ENCODE results near the gene ANTXR1.
"Not testable (repeated sequence)": the region's sequence is repeated elsewhere in the genome, so short reads cannot be mapped to it uniquely, and the experiment has no call there.

Gene ANTXR1

GRCh38 chr2:69168144-69168813 lies 155.3 kb downstream of the ANTXR1 start:
- DNase-seq = no peak

GRCh38 chr2:69168950-69169654 lies 156.1 kb downstream of the ANTXR1 start:
- no peak for DNase-seq

GRCh38 chr2:69169655-69170389 lies 156.8 kb downstream of the ANTXR1 start:
- DNase-seq = peak; percentile 45

DNA sequence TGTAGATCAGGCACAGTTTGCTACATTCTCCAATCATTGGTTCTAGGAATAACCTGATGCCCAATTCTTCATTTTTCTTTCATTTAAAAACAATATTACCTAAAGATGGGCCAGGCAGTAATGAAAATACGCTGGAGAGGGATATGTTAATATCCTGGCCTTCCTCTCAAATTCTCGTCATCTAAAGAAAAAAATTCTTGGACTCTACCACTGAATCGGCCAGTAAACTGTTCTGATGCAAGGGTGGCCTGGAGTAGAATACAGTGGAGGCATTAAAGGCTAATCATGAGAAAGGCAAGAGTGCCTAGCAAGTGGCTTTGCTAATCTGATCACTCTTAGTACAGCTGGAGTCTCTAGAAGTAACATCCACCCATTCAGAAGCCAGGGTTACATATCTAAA lies 157.7 kb downstream of the ANTXR1 start:
- DNase-seq = no peak

DNA sequence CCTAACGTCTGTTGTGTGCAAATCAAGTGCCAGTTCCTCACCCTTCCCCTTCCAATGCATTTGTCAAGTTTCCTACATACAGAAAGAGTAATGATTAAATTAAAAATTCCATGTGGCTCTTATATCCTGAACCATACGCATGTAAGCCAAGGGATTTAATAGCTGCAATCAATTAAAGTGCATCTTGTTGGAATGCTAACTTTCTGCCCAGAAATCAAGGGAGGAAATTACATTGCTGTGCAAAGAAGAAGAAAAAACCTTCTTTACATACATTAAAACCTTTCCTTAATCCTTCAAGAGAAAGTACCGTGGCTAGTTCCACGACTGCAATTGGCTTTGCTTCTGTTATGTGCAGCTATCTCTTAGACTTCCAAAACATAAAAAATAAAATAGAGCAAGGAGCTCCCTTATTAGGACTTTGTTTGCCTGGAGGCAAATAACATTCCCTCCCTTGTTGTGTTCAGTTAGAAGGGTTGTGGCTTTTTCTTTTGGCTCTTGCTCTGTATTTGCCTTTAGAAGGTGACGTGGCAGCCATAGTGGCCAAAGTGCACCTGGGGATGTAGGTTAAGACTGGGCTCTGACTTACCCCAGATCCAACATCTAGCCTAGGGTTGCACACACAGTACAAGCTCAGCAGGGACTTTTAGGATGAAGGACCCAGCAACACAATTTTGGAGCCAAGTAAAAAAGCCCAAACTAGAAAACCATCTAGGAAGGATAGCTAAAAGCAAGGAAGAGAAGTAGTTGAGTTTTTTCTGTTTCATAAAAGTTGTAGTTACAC lies 158.3 kb downstream of the ANTXR1 start:
- DNase-seq = no peak

DNA sequence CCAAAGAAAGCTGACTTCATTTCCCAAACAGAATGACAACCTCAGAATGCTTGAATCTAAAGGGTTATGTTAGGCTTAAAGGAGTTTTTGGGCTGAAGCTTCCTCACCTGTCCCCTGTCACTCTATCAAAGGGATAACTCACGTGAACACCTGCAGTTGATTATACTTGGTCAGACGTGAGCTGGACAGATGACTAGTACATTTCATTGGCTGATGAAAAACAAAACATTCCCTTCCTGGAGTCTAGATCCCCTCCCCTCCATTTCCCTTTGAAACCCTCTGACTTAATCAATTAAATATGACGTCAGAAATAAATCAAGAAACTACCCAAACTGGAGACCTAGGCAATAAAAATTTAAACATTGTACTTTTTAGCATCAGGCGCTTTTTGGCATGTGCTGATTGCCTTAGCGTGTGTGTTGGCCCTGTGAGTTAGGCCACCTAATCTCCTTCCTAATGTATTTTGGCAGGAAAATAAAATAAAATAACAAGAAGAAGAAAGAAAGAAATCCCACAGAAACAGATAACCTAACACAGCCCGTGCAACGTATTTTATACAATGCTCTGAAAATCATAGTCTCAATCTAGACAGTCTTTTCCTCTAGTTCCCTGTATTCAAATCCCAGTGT lies 159.0 kb downstream of the ANTXR1 start:
- no peak for DNase-seq

DNA sequence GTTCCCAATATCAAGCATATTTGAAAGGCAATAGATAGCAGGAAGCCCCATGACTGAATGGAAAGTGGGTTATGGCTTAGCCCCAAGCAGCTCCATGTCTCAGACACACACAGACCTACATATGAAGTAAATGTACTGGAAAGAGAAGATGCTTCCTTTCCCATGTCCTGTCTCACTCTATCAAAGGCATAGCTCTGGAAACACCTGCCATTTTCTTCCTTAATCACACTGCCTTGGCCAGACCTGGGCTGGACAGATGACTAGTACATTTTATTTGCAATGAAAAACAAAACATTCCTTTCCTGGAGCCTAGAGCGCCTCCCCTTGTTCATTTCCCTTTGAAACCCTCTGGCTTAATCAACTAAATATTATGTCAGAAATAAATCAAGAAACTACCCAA lies 160.7 kb downstream of the ANTXR1 start:
- DNase-seq = no peak

DNA sequence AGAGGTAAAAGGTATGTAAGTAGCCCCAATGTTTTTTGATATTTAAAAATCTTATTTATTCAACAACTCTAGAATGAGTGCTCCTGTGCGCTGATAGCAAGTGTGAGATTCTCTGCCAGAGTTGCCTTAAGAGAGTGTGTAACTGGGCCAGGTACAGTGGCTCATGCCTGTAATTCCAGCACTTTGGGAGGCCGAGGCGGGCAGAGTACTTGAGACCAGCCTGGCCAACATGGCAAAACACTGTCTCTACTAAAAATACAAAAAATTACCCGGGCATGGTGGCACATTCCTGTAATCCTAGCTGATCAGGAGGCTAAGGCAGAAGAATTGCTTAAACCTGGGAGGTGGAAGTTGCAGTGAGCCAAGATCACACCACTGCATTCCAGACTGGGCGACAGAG lies 161.2 kb downstream of the ANTXR1 start:
- DNase-seq = not testable (repeated sequence)

- DNase-seq = no peak
Measured at GRCh38 chr2:69175790-69176715, 163.1 kb downstream of the ANTXR1 start.

DNA sequence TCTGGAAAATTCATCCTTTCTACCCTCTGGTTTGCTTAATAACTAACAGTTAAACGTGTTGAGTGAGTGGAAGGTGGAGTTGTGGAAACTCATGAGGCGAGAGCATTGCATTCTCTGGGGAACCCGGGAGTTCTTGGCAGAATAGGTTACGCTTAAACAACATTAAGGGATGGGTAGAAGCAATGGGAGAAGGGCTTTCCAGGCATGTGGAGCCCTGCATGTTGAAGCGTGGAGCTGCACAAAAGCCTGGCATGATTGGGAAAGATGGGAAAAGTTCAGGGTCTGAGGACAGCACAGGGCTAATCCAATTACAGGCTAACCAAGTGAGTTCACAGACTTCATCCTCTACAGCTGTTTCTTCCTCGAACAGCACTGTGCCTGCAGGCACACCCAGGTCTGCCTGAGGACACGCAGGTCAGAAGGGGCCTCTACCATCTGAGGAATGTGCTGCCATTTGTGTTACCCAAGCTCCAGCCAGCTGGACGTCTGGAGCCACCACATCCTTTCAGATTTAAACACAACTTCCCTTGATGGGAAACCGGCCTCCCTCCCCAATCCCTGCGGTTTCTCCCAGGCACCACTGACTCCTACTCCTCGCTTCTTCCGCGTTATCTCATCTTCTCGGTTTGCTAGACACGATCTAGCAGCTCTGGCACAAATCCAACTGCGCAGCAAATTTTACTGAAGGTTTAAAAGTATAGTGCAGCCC lies 164.2 kb downstream of the ANTXR1 start:
- peak; percentile 98 for DNase-seq

- peak; percentile 96 for DNase-seq
Measured at GRCh38 chr2:69177785-69178636, 165.0 kb downstream of the ANTXR1 start.

DNA sequence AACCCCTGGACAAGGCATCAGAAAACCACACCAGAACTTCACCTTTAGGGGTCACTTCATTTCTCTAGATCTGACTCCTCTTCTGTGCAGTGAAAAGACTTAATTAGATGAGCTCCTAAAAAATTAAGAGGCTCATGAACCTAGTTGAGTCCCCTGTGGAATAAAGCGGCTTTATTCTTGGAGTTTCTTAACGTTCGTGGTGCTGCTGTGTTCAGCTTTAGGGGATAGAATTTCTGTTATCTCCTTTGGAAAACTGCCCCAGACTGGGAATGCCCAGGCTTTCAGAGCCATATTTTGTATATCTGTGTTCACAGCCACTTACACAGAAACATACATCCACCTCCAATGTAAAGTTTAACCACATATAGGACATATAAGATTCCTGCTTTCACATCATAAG lies 165.8 kb downstream of the ANTXR1 start:
- no peak for DNase-seq

GRCh38 chr2:69180227-69180626 lies 167.2 kb downstream of the ANTXR1 start:
- DNase-seq = peak; percentile 56

DNA sequence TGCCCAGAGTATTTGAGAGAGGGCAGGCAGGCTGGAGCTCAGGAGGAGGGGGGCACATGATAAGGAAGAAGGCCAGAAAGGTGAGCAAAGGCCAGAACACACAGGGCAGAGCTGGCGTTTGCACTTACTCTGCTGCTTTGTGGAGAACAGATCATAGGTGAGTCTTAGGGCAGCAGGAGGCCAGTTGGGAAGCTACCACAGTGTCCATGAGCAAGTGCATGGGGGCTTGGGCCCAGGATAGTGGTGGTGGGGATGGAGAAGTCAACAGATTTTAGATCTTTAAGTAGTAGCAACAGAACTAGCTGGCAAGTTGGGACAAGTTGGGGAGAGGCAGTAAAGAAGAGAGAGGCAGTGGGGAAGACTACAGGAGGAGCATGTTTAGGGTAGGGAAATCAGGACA lies 168.0 kb downstream of the ANTXR1 start:
- DNase-seq = no peak

DNA sequence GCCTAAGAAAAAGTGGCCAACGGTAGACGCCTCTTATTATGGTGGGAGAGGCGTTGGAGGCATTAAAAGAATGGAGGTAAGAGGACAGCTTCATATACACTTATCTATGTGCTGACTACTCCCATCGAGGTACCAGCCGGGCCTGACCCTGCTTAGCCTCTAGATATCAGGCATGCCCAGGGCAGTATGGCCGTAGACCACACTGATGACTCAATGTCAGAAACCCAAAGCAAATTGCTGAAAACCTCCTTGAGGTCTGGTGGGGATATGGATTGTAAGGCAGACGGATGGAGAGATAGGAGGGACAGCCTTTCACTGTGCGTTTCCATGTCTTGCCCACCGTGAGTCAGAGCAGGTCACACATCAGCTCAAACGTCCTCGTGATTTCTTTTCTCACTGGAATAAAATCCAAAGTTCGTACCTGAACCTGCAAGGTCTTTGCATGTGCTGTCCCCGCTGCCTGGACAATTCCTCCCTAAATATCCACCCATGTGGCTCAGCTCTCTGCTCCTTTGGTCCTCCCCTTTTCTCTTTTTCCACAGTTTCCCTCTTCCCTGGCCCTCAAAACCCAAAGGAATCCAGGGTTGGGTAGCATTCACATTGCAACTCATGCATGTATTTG lies 168.9 kb downstream of the ANTXR1 start:
- no peak for DNase-seq

DNA sequence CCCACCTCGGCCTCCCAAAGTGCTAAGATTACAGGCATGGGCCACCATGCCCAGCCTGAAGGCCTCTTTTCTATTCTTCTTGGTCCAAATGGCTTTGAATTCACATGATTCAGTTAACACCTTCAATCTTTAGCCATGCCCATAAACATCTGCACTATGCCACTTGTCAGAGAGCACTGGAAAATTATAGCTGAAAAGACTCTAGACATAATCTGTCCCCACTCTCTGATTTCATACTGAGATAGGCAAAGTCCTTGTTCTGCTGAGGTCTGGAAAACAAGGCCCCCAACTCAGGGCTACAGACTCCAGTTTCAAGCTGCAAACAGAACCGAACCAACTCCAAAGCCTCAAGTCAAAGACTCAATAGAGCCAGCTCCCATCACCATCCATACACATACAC lies 170.7 kb downstream of the ANTXR1 start:
- DNase-seq = no peak

- DNase-seq = no peak
Measured at GRCh38 chr2:69184224-69184623, 171.2 kb downstream of the ANTXR1 start.

DNA sequence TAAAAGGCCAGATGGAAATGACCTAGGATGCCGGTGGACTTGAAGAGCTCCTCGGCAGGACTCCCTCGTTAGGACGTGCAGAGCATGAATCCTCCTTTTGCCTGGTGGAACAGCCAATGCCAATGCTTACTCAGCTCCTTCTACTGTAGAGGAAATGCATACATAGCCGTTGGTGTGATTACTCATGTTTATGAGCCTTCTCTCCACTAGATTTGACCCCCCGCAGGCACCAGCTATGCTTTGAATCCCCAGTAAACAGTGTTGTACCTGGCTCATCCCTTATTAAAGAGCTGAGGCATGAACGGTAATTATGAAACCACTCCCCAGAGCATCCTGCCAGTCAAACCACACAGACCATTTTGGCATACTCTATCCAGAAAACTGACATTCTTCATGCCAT lies 172.8 kb downstream of the ANTXR1 start:
- no peak for DNase-seq

GRCh38 chr2:69186614-69187013 lies 173.6 kb downstream of the ANTXR1 start:
- DNase-seq = no peak

Data from MV-4-11 (cell line).